GM12864 (cell line): ENCODE data around the gene IER3IP1.
"Not testable (repeated sequence)": the region's sequence is repeated elsewhere in the genome, so short reads cannot be mapped to it uniquely, and the experiment has no call there.

Experiments
- DNase-seq: peaks from one replicate; pipeline ENCODE4 v3.0.0-alpha.2; 2011; ENCODE audit warnings: low read depth
- H3K4me3 ChIP-seq: 2 replicates; pipeline ENCODE4 v1.5.1; 2011; ENCODE audit warnings: mild to moderate bottlenecking, low read depth, low read length, control low read depth
- CTCF ChIP-seq: IDR thresholded peaks from 2 replicates; pipeline ENCODE4 v1.5.1; 2011; ENCODE audit warnings: low read depth, mild to moderate bottlenecking, moderate library complexity, low read length, control low read depth, inconsistent platforms; ENCODE audit errors: missing control alignments

IER3IP1 gene

GRCh38 chr18:47175898-47176575 is at the start of gene IER3IP1:
TSS of gene IER3IP1 (minus strand) at chr18:47176364. CDS start at chr18:47176277, 87 bp downstream.
- peak within 1 kb of the TSS; percentile 69 for H3K4me3 ChIP-seq
- TF ChIP-seq CTCF: peak; percentile 23
- peak; percentile 62 for DNase-seq

- no peak for DNase-seq
- H3K4me3 ChIP-seq: no peak overlapping the region
- TF ChIP-seq CTCF: peak; percentile 52
Observed at GRCh38 chr18:47215554-47216138, 39.5 kb upstream of the IER3IP1 start.

- no peak for TF ChIP-seq CTCF
- H3K4me3 ChIP-seq: no peak overlapping the region
- no peak for DNase-seq
Observed at GRCh38 chr18:47209171-47209570, 33.0 kb upstream of the IER3IP1 start.

- no peak for DNase-seq
- no peak overlapping the region for H3K4me3 ChIP-seq
- no peak for TF ChIP-seq CTCF
Observed at GRCh38 chr18:47206945-47207637, 30.9 kb upstream of the IER3IP1 start.

- H3K4me3 ChIP-seq: no peak overlapping the region
- DNase-seq: no peak
- peak; percentile 91 for TF ChIP-seq CTCF
Observed at GRCh38 chr18:47204908-47205522, 28.9 kb upstream of the IER3IP1 start.

- TF ChIP-seq CTCF: no peak
- no peak overlapping the region for H3K4me3 ChIP-seq
- no peak for DNase-seq
Observed at GRCh38 chr18:47203626-47204464, 27.7 kb upstream of the IER3IP1 start.

- H3K4me3 ChIP-seq, DNase-seq: not testable (repeated sequence)
Observed at GRCh38 chr18:47195961-47196360, 19.8 kb upstream of the IER3IP1 start.
